Measurements from ENCODE around the gene ABHD10.
A peak's percentile ranks its signal among the peaks of the same experiment; 100 is the strongest.

Gene ABHD10

GRCh38 chr3:111965484-111965883 is 13.3 kb upstream of the ABHD10 start:
- no peak for DNase-seq (ENCODE audit: low spot score)

GRCh38 chr3:111967068-111967467 is 11.8 kb upstream of the ABHD10 start:
- no peak for DNase-seq (ENCODE audit: low spot score)

GRCh38 chr3:111967651-111968274 is 11.1 kb upstream of the ABHD10 start:
- peak; percentile 68 for DNase-seq (ENCODE audit: low spot score)

GRCh38 chr3:111968319-111969054 is 10.3 kb upstream of the ABHD10 start:
- no peak for DNase-seq (ENCODE audit: low spot score)

GRCh38 chr3:111970376-111970775 is 8.4 kb upstream of the ABHD10 start:
- DNase-seq (ENCODE audit: low spot score): no peak

- DNase-seq (ENCODE audit: low spot score): no peak
These were observed 7.2 kb upstream of the ABHD10 start for GRCh38 chr3:111971533-111972130.

GRCh38 chr3:111972891-111973290 is 5.9 kb upstream of the ABHD10 start:
- no peak for DNase-seq (ENCODE audit: low spot score)

- DNase-seq (ENCODE audit: low spot score): no peak
These were observed 3.7 kb upstream of the ABHD10 start for GRCh38 chr3:111975131-111975530.

GRCh38 chr3:111976254-111976653 is 2.6 kb upstream of the ABHD10 start:
- DNase-seq (ENCODE audit: low spot score): no peak

GRCh38 chr3:111979434-111980038 is 710 bp downstream of the ABHD10 start:
- no peak for DNase-seq (ENCODE audit: low spot score)

- DNase-seq (ENCODE audit: low spot score): no peak
These were observed 2.1 kb downstream of the ABHD10 start for GRCh38 chr3:111980716-111981456.

- DNase-seq (ENCODE audit: low spot score): no peak
These were observed 2.6 kb downstream of the ABHD10 start for GRCh38 chr3:111981457-111981763.

- DNase-seq (ENCODE audit: low spot score): no peak
These were observed 5.9 kb downstream of the ABHD10 start for GRCh38 chr3:111984636-111985298.

- no peak for DNase-seq (ENCODE audit: low spot score)
These were observed 8.0 kb downstream of the ABHD10 start for GRCh38 chr3:111986800-111987199.

- DNase-seq (ENCODE audit: low spot score): peak; percentile 41
These were observed 10.3 kb downstream of the ABHD10 start for GRCh38 chr3:111989061-111989678.

GRCh38 chr3:111993038-111993437 is 14.2 kb downstream of the ABHD10 start:
- DNase-seq (ENCODE audit: low spot score): no peak

GRCh38 chr3:111998636-111999483 is 20.0 kb downstream of the ABHD10 start, which contains the start of gene TAGLN3:
TAGLN3 (plus strand) TSS chr3:111998922; CDS start chr3:111999423, 501 bp downstream.
- peak; percentile 73 for DNase-seq (ENCODE audit: low spot score)

GRCh38 chr3:111999484-112000324 is 20.9 kb downstream of the ABHD10 start:
- DNase-seq (ENCODE audit: low spot score): no peak

- DNase-seq (ENCODE audit: low spot score): no peak
These were observed 21.5 kb downstream of the ABHD10 start for GRCh38 chr3:112000367-112000771.
